Measurements from ENCODE around the gene EPHA7. TPM values are rescaled to one million over a fixed set of nuclear protein-coding genes. Genes with fewer than 3 reads are reported as not detected.

Gene EPHA7
- total and polyA plus RNA-seq, 2 of the 13 experiments (the other 11 are each of a cell fraction or from before 2014, with no cell fraction given): not detected

DNA sequence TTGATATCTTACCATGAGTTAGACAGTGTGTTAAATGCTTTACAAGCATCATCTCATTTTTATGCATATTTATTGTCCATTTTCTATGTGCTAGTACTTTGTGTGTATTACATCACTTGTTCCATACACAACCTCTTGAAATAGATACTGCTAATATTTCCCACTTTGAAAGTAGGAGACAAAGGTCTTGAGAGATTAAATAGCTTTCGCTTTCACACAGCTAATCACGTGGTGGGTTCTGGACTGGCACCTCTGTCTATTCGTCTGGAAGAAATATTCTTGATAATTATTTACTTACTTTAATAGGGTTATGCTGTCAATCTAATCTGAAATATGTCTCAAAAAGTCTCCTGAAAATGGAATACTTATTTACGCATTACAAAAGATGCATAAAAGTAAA is 30.2 kb downstream of the EPHA7 start:
- DNase-seq (ENCODE audit: low spot score) (no peak), ATAC-seq (no peak), FAIRE-seq (no peak)
- Histone ChIP-seq H3K4me2 (ENCODE audit: low read depth, low read length) (no peak overlapping the region), H4K20me1 (ENCODE audit: insufficient read depth, low read length) (no peaks in the 10 kb centered on the region), H3K9me3 (ENCODE audit: low read length) (no peaks in the 10 kb centered on the region), H2AFZ (ENCODE audit: low read length) (no peak overlapping the region), H3K79me2 (ENCODE audit: insufficient read depth, low read length) (no peaks in the 10 kb centered on the region), H3K9ac (ENCODE audit: insufficient read depth, low read depth, low read length) (no peak overlapping the region), H3K27me3 (ENCODE audit: control insufficient read depth in 1 of 2, insufficient read depth in 2 of 2, low read length in 2 of 2) (no peaks in the 10 kb centered on the region), H3K27ac (ENCODE audit: extremely low read length, insufficient read depth, low read length) (no peak overlapping the region), H3K36me3 (replicated peaks in 1 of 2; ENCODE audit: control insufficient read depth in 1 of 2, insufficient read depth in 2 of 2, low read length in 2 of 2) (no peaks in the 10 kb centered on the region), H3K4me1 (ENCODE audit: insufficient read depth, low read length) (no peaks in the 10 kb centered on the region), H3K4me3 (replicated peaks in 1 of 3; ENCODE audit: insufficient read depth in 1 of 3, low read depth in 2 of 3, low read length in 3 of 3) (0 out of 6 replicates have a peak overlapping the region, but pooled peaks of 1 of the 3 experiments have one; percentile 4)
- intact Hi-C loops (cut with micrococcal nuclease; ENCODE audit: unreplicated experiment) (no loop called here), in situ Hi-C loops (cut with HindIII; ENCODE audit: extremely low pct_ligation_motif_present, low pct_unique_long_range_greater_than_20kb) (no loop called here)
- TF ChIP-seq, protein P1, sequence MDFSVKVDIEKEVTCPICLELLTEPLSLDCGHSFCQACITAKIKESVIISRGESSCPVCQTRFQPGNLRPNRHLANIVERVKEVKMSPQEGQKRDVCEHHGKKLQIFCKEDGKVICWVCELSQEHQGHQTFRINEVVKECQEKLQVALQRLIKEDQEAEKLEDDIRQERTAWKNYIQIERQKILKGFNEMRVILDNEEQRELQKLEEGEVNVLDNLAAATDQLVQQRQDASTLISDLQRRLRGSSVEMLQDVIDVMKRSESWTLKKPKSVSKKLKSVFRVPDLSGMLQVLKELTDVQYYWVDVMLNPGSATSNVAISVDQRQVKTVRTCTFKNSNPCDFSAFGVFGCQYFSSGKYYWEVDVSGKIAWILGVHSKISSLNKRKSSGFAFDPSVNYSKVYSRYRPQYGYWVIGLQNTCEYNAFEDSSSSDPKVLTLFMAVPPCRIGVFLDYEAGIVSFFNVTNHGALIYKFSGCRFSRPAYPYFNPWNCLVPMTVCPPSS (IDR thresholded peaks at IDR 0.05): no peak
- TF ChIP-seq ZNF12 (CRISPR knock-in tag; IDR thresholded peaks at IDR 0.05) (no peak), NFYB (CRISPR knock-in tag; IDR thresholded peaks at IDR 0.05) (no peak), AHR (CRISPR knock-in tag; IDR thresholded peaks at IDR 0.05) (no peak), HIVEP1 (CRISPR knock-in tag; IDR thresholded peaks at IDR 0.05) (no peak), KAT7 (CRISPR knock-in tag; IDR thresholded peaks at IDR 0.05; ENCODE audit: borderline replicate concordance) (no peak), NFE2 (CRISPR knock-in tag; IDR thresholded peaks at IDR 0.05) (no peak), ZFP62 (CRISPR knock-in tag; IDR thresholded peaks at IDR 0.05) (no peak), NFATC3 (CRISPR knock-in tag; IDR thresholded peaks at IDR 0.05) (no peak), ATRX (CRISPR knock-in tag; IDR thresholded peaks at IDR 0.05; ENCODE audit: borderline replicate concordance) (no peak), ZNF30 (CRISPR knock-in tag; IDR thresholded peaks at IDR 0.05) (no peak), POLR2AphosphoS5 (IDR thresholded peaks at IDR 0.05; ENCODE audit: low read depth, low read length) (no peak), ZNF510 (CRISPR knock-in tag; IDR thresholded peaks at IDR 0.05; ENCODE audit: low read depth) (no peak), HOXA5 (CRISPR knock-in tag; IDR thresholded peaks at IDR 0.05) (no peak), SCMH1 (CRISPR knock-in tag; IDR thresholded peaks at IDR 0.05; ENCODE audit: borderline replicate concordance) (no peak)
- TF ChIP-seq, protein P2, sequence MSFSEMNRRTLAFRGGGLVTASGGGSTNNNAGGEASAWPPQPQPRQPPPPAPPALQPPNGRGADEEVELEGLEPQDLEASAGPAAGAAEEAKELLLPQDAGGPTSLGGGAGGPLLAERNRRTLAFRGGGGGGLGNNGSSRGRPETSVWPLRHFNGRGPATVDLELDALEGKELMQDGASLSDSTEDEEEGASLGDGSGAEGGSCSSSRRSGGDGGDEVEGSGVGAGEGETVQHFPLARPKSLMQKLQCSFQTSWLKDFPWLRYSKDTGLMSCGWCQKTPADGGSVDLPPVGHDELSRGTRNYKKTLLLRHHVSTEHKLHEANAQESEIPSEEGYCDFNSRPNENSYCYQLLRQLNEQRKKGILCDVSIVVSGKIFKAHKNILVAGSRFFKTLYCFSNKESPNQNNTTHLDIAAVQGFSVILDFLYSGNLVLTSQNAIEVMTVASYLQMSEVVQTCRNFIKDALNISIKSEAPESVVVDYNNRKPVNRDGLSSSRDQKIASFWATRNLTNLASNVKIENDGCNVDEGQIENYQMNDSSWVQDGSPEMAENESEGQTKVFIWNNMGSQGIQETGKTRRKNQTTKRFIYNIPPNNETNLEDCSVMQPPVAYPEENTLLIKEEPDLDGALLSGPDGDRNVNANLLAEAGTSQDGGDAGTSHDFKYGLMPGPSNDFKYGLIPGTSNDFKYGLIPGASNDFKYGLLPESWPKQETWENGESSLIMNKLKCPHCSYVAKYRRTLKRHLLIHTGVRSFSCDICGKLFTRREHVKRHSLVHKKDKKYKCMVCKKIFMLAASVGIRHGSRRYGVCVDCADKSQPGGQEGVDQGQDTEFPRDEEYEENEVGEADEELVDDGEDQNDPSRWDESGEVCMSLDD (CRISPR knock-in tag; IDR thresholded peaks at IDR 0.05; ENCODE audit: borderline replicate concordance): no peak
- TF ChIP-seq, protein P3, sequence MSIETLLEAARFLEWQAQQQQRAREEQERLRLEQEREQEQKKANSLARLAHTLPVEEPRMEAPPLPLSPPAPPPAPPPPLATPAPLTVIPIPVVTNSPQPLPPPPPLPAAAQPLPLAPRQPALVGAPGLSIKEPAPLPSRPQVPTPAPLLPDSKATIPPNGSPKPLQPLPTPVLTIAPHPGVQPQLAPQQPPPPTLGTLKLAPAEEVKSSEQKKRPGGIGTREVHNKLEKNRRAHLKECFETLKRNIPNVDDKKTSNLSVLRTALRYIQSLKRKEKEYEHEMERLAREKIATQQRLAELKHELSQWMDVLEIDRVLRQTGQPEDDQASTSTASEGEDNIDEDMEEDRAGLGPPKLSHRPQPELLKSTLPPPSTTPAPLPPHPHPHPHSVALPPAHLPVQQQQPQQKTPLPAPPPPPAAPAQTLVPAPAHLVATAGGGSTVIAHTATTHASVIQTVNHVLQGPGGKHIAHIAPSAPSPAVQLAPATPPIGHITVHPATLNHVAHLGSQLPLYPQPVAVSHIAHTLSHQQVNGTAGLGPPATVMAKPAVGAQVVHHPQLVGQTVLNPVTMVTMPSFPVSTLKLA (IDR thresholded peaks at IDR 0.05): no peak
- ChIA-PET POLR2A (no interaction called here), CTCF (ENCODE audit: low intra/inter-chr PET ratio, low total read pairs) (no interaction called here)
- BruUV-seq (replicated peaks): no TSS peak
- 1% methylated on average over 4 of the region's 4 CpGs for WGBS (ENCODE audit: low lambda C conversion rate)
